Activated T-cell treated with anti-CD3 and anti-CD28 coated beads for 24 hours (primary cell): ENCODE measurements around the gene FAM81A.
"Not testable (repeated sequence)": the region's sequence is repeated elsewhere in the genome, so short reads cannot be mapped to it uniquely, and the experiment has no call there.

Experiments
- DNase-seq: peaks from one replicate; pipeline ENCODE4 v3.0.0-alpha.2; 2020; ENCODE audit warnings: low read depth

FAM81A gene

GRCh38 chr15:59489485-59489884 is 51.5 kb downstream of the FAM81A start:
- not testable (repeated sequence) for DNase-seq

GRCh38 chr15:59491062-59491461 is 53.1 kb downstream of the FAM81A start:
- no peak for DNase-seq

GRCh38 chr15:59492389-59493377 is 54.7 kb downstream of the FAM81A start:
- DNase-seq: peak; percentile 28

- DNase-seq: no peak
These were observed 63.6 kb downstream of the FAM81A start for GRCh38 chr15:59501597-59501996.

GRCh38 chr15:59515190-59515589 is 77.2 kb downstream of the FAM81A start:
- DNase-seq: no peak

- DNase-seq: no peak
These were observed 78.9 kb downstream of the FAM81A start for GRCh38 chr15:59516655-59517461.

GRCh38 chr15:59519329-59519728 is 81.3 kb downstream of the FAM81A start:
- no peak for DNase-seq

GRCh38 chr15:59521443-59521842 is 83.5 kb downstream of the FAM81A start:
- DNase-seq: no peak

GRCh38 chr15:59522988-59523461 is 85.0 kb downstream of the FAM81A start:
- no peak for DNase-seq

GRCh38 chr15:59523702-59524101 is 85.7 kb downstream of the FAM81A start:
- no peak for DNase-seq

GRCh38 chr15:59524331-59524731 is 86.3 kb downstream of the FAM81A start:
- DNase-seq: no peak

- DNase-seq: not testable (repeated sequence)
These were observed 88.5 kb downstream of the FAM81A start for GRCh38 chr15:59526466-59526865.

- no peak for DNase-seq
These were observed 90.4 kb downstream of the FAM81A start for GRCh38 chr15:59528429-59528828.

GRCh38 chr15:59528961-59529402 is 91.0 kb downstream of the FAM81A start:
- peak; percentile 69 for DNase-seq

- DNase-seq: no peak
These were observed 93.2 kb downstream of the FAM81A start for GRCh38 chr15:59531066-59531675.

- DNase-seq: no peak
These were observed 94.9 kb downstream of the FAM81A start for GRCh38 chr15:59532770-59533379.

GRCh38 chr15:59536553-59536952 is 98.6 kb downstream of the FAM81A start:
- DNase-seq: no peak

GRCh38 chr15:59537403-59537802 is 99.4 kb downstream of the FAM81A start:
- no peak for DNase-seq

- no peak for DNase-seq
These were observed 100.5 kb downstream of the FAM81A start for GRCh38 chr15:59538494-59538893.

GRCh38 chr15:59539799-59540198 is 101.8 kb downstream of the FAM81A start:
- DNase-seq: no peak

GRCh38 chr15:59540654-59541053 is 102.7 kb downstream of the FAM81A start:
- no peak for DNase-seq

- no peak for DNase-seq
These were observed 103.8 kb downstream of the FAM81A start for GRCh38 chr15:59541750-59542149.
